ENCODE measurements around the gene UGT3A2.
"Not testable (repeated sequence)": the region's sequence is repeated elsewhere in the genome, so short reads cannot be mapped to it uniquely, and the experiment has no call there.

The UGT3A2 gene

DNA sequence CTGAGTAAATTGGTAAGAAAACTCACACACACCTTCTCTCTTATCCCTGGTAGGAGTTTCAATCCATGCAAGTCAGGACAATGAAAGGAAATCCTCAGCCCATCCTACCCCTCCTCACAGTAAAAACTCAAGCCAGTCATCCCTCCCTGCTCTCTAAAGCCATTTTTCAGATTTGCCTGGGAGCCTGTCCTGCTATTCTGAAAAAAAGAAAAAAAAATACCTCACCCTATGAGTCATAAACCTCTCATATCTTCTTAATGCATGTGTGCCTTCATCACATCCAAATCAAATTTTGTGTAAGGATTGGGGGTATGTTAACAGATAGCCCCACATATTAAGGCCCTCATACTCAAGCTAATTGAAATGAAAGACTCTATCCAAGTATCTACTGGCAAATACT, 14.1 kb downstream of the UGT3A2 start:
- no peak for DNase-seq

DNA sequence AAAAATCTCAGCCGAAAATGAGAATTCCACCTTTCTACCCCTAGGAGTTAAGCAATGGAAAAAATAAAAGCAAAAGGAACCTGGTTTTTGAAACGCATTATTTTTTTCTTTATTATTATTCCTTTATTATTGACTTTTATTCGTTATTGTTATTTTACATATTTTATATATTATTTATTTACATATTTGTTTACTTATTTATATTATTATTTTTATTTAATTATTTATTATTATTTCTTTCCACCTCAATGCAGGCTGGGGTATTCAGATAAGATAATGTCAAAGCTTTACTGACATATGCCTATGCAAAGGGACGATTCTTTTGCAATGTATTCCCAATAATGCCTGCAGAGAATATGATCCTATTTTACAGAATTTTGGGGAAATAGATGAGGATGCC, 16.7 kb downstream of the UGT3A2 start:
- DNase-seq: no peak

DNA sequence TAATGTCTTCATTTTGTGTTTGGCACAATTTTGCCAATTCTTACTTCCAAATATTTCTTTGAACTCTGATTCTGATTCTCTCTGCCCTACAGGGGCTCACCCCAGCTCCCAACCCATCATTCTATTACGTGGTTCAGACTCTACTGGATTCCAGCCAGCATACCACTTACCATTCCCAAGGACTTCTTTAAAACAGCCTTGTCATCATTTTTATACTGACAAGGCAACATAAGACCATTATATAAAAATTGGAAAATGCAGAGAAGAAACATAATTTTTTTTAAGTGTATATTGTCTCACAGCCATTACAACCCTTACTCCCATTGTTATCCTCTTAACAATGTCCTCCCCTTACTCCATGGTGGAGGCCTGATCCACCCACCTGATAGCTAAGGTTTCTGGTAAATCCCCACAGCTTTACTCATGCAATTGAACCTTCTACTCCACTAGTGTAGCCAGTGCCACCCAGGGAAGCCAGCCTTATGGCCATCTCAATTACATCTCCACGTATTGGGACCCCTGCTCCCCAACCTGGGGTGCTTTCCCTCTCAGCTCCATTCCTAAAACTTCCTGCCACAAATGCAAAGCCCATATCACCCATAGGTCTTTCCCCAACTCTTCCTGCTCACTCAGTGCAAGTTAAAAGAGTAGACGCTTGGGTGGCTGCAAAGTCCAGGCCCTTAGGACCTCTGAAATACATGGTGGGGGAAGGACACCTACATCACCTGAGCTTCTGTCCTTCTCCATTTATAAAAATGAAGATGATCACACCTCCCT, 19.1 kb downstream of the UGT3A2 start:
- DNase-seq: no peak

DNA sequence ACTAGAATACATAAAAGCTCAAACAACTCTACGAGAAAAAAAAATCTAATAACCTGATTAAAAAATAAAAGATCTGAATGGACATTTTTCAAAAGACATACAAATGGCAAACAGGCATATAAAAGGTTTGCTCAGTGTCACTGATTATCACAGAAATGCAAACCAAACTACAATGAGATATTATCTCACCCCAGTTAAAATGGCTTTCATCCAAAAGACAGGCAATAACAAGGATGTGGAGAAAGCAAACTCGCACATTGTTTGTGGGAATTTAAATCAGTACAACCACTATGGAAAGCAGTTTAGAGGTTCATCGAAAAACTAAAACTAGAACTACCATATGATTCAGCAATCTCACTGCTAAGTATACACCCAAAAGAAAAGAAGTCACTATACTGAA, 20.8 kb downstream of the UGT3A2 start:
- DNase-seq: no peak

DNA sequence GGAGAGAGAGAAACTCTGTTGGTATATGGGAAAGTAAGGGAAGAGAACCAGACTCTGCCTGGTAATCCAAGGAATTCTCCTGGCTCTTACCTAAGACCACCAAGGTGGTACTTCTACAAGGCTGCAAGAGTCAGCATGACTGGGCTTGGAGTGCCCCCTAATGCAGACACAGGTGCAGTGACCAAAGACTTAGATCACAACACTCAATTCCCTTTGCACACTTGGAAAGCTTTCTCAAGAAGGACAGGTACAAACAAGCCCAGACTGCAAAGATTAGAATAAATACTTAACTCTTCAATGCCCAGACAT, 25.2 kb downstream of the UGT3A2 start:
- no peak for DNase-seq

DNA sequence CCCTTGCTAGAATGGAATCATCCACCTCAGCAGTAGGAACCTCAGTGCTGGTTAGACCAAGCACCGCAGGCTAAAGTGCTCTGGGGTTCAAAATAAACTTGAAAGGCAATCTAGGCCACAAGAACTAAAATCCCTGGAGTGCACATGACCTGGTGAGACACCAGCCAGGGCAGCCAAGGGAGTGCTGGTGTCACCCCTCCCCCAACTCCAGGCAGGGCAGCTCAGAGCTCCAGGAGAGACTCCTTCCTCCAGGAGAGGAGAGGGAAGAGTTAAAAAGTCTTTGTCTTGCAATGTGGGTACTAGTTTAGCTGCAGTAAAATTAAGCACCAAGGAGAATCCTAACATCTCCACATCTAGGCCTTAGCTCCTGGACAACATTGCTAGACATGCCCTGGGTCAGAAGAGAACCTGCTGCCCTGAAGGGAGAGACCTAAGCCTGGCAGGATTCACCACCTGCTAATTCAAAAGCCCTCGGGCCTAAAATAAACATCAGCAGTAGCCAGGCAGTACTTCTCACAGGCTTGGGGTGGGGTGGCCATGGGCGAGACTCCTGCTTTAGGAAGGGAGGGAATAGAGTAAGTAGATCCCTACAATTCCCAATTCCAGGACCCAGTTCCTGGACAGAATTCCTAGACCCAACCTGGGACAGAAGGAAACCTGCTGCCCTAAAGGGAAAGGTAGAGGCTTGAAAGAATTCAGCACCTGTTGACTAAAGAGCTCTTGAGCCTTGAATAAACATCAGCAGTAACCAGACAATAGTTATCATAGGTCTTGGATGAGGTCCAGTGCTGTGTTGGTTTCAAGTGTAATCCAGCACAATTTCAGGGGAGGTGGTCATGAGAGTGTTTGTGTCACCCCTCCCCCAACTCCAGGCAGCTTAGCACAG, 25.8 kb downstream of the UGT3A2 start:
- DNase-seq: no peak

DNA sequence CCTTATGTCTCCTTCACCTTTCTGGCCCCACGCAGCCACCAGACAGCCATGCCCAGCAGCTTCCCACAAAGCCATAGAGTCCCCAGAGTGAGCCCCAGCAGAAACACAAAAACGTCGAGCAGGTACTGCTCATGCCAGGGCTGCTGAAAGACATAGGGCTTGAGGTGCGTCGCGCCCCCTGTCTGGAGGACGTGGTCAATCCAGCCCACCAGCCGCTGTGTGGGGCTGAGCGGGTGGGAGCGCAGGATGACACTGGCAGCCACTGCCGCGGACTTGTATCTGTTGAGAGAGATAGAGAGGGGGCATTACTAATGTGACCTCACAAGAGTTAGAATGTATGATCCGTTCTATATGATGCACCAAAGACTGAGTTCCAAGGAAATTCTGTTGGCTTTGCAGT, 31.0 kb downstream of the UGT3A2 start:
- DNase-seq: no peak

DNA sequence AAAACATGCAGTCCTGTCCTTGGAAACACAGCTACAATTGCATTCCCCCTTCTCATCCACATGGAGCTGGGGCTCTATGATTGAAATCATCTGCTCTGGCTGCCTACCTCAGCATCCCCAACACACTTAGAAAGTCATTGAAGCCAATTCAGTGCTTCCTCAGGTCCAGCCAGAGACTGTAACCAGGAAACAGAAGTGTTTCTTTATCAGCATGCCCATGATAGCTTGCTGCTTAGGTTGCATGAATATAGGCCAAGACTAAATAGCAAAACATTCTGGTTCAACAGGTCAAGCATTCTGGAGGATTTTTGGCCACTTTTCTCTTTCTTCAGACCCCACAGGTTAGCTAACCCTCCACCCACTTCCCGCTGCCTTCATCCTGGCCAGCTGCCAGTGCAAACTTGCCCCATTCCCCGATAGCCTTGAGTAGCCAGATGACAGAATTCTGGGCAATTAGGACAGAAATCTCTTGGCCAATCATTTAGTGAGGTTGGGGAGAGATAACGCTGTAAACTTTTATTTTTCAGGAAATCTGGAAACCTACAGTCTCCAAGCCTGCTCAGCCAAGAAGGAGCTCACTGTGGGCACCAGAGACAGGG, 32.0 kb downstream of the UGT3A2 start:
- not testable (repeated sequence) for DNase-seq

DNA sequence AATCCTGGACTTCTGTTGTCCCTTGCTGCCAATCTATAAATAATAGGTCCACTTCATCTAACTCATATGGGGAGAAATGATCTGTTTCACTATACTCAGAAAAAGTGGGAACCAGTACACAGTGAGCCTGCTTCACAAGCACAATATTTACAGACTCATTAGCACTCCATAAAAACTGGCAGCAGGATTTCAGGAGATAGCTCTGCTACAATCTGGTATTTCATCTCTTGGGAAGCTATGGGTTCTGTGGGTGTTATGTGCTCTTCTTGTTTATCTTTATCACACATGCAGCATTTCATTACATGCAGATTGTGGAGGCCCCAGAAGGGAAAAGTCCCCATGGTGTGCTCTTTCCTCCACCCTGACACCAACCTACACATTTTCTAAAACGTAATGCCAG, 33.2 kb downstream of the UGT3A2 start:
- no peak for DNase-seq

DNA sequence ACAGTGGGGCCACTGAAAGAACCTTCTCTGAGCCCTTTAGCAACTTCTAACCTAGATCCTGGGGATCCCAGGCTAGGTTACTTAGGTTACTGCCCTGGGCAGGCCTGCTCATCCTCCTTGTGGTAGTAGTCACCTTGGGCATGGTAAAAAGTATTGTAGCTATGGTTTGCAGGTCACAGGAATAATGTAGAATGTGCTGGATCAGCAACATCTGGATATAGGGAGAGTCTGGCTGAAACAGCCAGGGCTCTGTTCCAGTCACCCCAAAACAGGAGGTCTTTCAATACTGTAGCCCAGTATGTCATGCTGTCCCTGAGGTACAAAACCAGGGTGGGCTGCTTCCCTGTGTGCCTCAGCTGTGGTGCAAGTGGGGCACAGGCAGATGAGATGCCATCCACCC, 33.6 kb downstream of the UGT3A2 start:
- DNase-seq: no peak

DNA sequence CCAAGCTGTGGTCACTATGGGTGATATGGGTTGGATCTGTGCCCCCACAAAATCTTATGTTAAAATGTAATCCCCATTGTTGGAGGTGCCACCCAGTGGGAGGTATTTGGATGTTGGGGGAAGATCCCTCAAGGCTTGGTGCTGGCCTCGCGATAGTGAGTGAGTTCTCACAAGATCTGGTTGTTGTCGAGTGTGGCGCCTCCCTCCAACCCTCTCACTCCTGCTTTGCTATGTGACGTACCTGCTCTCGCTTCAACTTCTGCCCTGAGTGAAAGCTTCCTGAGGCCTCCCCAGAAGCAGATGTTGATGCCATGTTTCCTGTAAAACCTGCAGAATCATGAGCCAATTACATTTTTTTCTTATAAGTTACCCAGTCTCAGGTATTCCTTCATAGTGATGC, 35.5 kb downstream of the UGT3A2 start:
- no peak for DNase-seq

DNA sequence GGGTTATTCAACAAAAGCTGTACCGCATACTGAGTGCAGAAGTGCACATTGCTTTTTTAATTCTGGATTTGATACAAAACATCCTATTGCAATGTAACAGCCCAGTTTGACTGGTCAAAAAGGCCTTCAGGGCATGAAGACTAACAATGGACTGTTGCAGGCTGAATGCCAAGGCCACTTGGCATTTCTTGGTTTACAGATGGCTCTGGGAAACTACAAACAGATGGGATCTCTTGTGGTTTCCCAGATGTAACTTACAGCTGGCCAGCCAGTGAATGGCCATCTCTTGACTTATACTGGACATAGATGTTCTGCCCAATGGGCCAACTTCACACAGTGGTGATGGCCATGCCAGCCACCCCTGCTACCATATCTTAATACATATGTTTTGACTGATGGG, 36.8 kb downstream of the UGT3A2 start:
- no peak for DNase-seq

DNA sequence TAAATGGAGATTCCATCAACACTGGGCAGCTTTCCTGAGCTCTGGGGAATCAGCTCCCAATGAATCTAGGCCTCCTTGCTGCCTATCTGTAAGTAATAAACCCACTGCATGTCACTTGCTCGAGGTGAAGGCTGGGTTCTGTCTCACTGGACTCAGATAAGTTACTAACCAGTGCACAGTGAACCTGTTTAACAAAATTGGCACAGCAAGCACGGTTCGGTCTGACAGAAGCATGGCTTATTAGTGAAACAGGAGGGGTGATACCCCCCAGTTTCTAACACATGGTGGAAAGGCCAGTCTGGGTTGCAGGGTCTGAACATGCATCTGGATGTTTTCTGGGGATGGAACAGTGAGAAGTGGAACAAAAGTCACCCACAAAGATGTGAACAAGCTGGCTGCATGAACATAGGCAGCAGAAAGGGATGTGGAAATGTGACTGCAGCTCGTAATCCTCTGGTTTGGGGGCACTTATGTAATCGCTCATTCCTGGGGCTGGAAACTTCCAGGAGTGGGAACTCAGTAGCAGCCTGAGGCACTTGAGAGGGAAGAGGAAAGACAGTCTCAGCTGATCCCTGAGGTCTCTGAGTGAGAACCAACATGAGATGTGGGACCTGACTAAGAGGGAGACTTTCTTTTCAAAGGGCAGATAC, 37.7 kb downstream of the UGT3A2 start:
- DNase-seq: no peak

DNA sequence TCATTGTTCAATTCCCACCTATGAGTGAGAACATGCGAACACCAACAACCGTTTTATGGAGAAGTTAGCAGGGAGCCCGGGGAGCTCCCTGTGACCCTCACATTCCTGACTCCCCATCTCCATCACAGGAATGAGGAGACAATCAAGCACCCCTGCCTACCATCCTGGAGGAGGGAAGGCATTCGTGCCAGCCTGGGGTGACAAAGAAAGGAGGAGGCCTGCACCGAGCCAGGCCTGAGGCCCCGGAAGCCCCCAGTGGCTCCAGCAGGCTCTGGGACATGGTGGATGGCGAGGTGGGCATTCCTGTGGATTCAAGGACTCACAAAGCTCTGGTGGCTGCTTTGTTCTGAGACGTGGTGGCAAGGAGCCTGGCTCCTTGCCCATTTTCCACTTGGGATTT, 39.0 kb downstream of the UGT3A2 start:
- DNase-seq: no peak

DNA sequence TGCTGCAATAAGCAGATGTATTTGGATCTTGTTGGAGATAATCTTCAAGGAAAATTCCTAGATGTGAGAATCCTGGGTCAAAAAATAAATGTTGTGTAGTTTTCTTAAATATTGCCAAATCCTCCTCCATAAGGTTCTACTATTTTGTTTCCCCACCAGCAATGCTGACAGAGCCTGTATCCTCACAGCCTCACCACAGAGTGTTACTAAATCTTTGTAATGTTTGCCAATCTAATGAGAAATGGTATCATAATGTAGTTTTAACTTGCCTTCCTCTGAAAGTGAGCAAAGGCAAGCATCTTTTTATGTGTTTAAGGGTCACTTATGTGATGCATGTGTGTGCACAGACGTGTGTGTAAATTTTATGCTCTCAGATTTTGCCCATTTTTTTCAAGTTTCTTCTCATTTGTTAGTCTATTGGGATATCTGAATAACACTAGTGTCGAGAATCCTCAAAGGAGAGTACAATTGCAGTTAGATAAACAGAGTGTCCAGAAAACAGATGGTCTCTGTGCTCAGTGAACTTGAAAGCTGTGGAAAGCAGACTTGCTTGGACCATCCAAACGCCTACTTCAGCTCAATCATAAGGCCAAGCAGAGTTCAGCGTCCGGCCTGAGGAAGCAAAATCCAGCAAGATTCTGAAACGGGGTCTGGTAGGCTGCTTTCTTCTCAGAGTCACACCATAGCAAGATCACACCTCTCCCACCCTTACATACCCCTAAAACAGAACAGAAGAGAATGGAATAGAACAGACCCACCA, 39.8 kb downstream of the UGT3A2 start:
- no peak for DNase-seq

DNA sequence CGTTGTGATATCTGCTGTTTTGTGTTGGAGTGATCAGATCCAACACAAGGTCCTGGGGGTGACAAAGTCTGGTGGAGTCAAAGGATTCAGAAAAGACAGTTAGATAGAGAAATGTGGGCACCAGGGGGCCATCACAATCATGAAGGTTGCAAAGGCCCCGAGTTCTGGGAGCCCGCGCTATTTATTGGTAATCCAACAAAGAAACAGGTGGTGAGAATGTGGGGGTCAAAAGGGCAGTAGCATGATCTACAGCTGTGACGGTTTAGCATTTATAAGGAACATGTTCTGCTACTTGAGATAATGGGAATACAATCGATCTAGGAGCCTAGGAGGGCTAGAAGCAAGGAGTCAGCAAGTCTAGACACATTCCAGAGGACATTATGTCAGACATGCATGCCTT, 44.4 kb downstream of the UGT3A2 start:
- not testable (repeated sequence) for DNase-seq

DNA sequence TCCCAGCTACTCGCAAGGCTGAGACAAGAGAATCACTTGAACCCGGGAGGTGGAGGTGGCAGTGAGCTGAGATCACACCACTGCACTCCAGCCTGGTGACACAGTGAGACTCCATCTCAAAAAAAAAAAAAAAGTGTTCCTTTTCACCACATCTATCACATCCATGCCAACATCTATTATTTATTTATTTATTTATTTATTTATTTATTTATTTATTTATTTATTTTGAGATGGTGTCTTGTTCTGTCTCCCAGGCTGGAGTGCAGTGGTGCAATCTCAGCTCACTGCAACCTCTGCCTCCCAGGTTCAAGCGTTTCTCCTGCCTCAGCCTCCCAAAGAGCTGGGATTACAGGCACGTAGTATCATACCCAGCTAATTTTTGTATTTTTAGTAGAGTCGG, 47.1 kb downstream of the UGT3A2 start:
- not testable (repeated sequence) for DNase-seq

DNA sequence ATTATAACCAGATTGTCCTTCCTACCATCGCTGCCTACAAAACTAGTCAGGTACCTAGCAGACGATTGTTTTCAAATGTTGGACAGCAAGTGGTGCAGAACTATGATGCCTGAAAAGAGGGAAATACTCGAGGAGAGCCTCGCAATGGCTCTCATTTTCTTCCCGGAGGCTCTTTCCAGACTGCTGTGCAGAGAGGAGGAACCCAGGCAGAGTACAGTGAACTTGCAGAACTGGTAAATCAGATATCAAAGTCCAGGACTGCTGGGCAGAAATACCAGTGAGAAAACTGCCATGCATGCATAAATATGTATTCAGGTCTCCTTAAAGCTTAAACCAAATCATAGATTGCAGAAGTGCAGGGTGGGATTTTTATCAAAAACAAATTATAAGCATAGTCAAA, 49.1 kb downstream of the UGT3A2 start:
- DNase-seq: no peak

DNA sequence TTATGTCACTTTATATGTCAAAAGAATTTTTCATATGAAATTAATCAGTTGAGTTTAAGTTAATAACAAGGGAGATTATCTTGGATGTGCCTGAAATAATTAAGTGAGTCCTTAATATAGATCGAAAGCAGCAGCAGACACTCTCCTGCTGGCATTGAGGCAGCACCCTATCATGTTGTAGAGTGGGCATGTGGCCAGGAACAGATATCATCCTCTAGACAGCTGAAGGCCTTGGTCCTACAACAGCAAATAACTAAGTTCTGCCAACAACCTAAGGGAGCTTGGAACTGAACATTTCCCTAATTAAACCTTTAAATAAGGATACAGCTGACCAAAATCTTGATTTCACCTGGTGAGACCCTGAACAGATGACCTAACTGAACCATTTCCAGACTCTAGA, 49.7 kb downstream of the UGT3A2 start:
- no peak for DNase-seq

DNA sequence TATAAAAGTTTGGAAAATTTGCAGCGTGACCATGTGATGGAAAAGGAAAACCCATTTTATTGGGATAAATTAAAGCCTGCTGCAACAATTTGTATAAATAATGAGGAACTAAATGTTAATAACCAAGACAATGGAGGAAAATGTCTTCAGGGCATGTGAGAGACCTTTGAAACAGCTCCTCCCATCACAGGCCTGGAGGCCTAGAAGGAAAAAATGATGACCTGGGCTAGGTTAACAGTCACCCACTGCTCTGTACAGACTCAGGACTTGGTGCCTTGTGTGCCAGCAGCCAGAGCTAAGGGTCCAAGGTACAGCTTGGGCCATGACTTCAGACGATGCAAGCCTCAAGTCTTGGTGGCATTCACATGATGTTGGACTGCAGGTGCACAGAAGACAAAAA, 53.5 kb downstream of the UGT3A2 start:
- DNase-seq: no peak

DNA sequence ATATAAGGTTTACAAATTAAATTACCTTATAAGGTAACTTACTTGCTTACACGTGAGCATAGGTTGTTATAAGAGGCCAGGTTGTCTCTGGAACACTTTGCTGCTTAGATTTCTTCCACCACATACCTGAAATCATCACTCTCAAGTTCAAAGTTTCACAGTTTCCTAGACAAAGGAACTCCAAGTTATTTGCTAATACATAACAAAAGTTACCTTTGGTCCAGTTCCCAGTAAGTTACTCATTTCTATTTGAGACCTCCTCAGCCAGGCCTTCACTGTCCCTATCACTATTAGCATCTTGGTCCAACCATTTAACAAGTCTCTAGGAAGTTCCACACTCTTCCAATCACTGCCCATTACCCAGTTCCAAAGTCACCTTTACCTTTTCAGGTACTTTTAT, 57.0 kb downstream of the UGT3A2 start:
- no peak for DNase-seq

DNA sequence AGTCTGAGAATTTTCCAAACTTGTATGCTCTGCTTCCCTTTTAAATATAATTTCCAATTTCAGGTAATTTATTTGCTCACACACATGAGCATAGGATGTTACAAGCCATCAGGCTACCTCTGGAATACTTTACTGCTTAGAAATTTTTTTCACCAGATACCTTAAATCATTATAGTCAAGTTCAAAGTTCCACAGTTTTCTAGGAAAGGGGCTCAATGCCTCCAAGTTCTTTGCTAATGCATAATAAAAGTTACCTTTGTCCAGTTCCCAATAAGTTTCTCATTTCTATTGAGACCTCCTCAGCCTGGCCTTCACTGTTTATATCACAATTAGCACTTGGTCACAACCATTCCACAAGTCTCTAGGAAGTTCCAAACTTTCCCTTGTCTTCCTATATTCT, 59.3 kb downstream of the UGT3A2 start:
- no peak for DNase-seq

DNA sequence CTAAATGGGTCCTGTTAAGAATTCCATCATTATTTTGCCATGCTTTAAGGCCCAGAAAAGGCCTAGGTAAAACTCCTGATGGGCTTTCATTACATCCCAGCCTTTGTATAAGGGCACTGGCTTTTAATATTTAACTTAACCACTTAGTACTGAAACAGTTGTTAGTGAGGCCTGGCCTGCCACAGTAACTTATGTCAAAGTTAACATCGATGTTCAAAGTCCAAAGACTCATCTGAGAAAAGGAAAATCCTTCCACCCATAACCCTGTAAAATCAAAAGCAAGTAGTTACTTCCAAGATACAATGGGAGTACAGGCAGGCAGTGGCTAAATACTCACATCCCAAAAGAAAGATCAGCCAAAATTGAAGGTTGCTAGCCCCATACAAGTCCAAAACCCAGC, 60.5 kb downstream of the UGT3A2 start:
- no peak for DNase-seq

Measured in hematopoietic multipotent progenitor cell treated with erythropoietin and hydrocortisone succinate and interleukin-3 and kit ligand, for 8 days (in vitro differentiated cells).